Uterus (tissue), 4 donors: ENCODE results near the gene FAM120C. TPM values are rescaled to one million over a fixed set of nuclear protein-coding genes. Genes with fewer than 3 reads are reported as not detected.

Experiments used
- DNase-seq, 2 donors: peaks; one replicate each; pipeline ENCODE4 v3.0.0-alpha.2; 2019 to 2020
- H3K27ac ChIP-seq, 2 donors: fragments of 200-600 bp; sonication (generic); 1 replicate in 1 of 2; 2 replicates in 1 of 2; pipeline ENCODE4 v1.5.1; 2016 to 2018
- H3K27me3 ChIP-seq, 2 donors: fragments of 200-600 bp; sonication (generic); one replicate each; pipeline ENCODE4 v1.5.1; 2018 to 2019; ENCODE audit warnings: control low read depth in 1 of 2
- H3K36me3 ChIP-seq, 2 donors: fragments of 200-600 bp; sonication (generic); one replicate each; pipeline ENCODE4 v1.5.1; 2019; ENCODE audit warnings: control low read depth in 1 of 2
- H3K4me1 ChIP-seq, 2 donors: fragments of 200-600 bp; sonication (generic); one replicate each; pipeline ENCODE4 v1.5.1; 2018 to 2019; ENCODE audit warnings: control low read depth in 1 of 2
- H3K4me3 ChIP-seq, 2 donors: fragments of 200-600 bp; sonication (generic); 1 replicate in 1 of 2; 2 replicates in 1 of 2; pipeline ENCODE4 v1.5.1; 2018 to 2019; ENCODE audit warnings: mild to moderate bottlenecking in 1 of 2
- H3K9me3 ChIP-seq, 2 donors: fragments of 200-600 bp; sonication (generic); one replicate each; pipeline ENCODE4 v1.5.1; 2019; ENCODE audit warnings: control low read depth in 1 of 2
- CTCF ChIP-seq, 4 experiments: fragments of 200-600 bp in 2 of 4; fragments of 450-650 bp in 2 of 4; sonication (generic) in 2 of 4; IDR thresholded peaks; one replicate each; pipeline ENCODE4 v1.5.1; 2016 to 2019; ENCODE audit warnings: antibody characterized with exemption in 4 of 4, mild to moderate bottlenecking in 2 of 4, moderate library complexity in 1 of 4
- POLR2A ChIP-seq, 2 donors: fragments of 450-650 bp; IDR thresholded peaks; one replicate each; pipeline ENCODE4 v1.6.1; 2016; ENCODE audit warnings: antibody characterized with exemption in 2 of 2, mild to moderate bottlenecking in 1 of 2, moderate library complexity in 1 of 2
- intact Hi-C: fragments of 100-400 bp; cut with DNase I; formaldehyde crosslinking; loops from one replicate; pipeline ENCODE4 v1.15.1; 2023; ENCODE audit warnings: low total_unique reads
- total RNA-seq, 4 donors: library from RNA; depleted of rRNA in 3 of 4; stranded (reverse); fragments of >200 nt in 3 of 4; gene quantifications; one replicate each; pipeline versions ENCODE4 v1.1.0 to v1.2.4, GENCODE V29; 2014 to 2023
- donor health status: DM: yes; HTN: yes; CAD: no.

The FAM120C gene
- total RNA-seq, 4 donors from 2014 or later = 2.6 to 19.4 (median 10.7) TPM

- no peaks in the 10 kb centered on the region for H3K36me3 ChIP-seq
- no peak overlapping the region for H3K4me3 ChIP-seq
- no peaks in the 10 kb centered on the region for H3K4me1 ChIP-seq
- TF ChIP-seq POLR2A (IDR thresholded peaks at IDR 0.05) (no peak), CTCF (IDR thresholded peaks at IDR 0.05) (no peak)
- no peak for DNase-seq
- H3K27me3 ChIP-seq = no peaks in the 10 kb centered on the region
- no peaks in the 10 kb centered on the region for H3K9me3 ChIP-seq
- intact Hi-C loops = no loop called here
- H3K27ac ChIP-seq = no peak overlapping the region
Observed at GRCh38 chrX:54134269-54134668, 48.8 kb downstream of the FAM120C start.

GRCh38 chrX:54116391-54116790, 66.7 kb downstream of the FAM120C start:
- H3K4me3 ChIP-seq = no peak overlapping the region
- intact Hi-C loops = loop anchor here (5.0 kb wide), 1 partner anchor 346 kb away; no protein-coding TSS in a partner anchor
- DNase-seq = no peak
- H3K27me3 ChIP-seq = no peaks in the 10 kb centered on the region
- H3K4me1 ChIP-seq = no peaks in the 10 kb centered on the region
- no peaks in the 10 kb centered on the region for H3K9me3 ChIP-seq
- TF ChIP-seq CTCF (IDR thresholded peaks at IDR 0.05) = no peak
- TF ChIP-seq POLR2A (IDR thresholded peaks at IDR 0.05) = no peak
- H3K27ac ChIP-seq = no peak overlapping the region
- no peaks in the 10 kb centered on the region for H3K36me3 ChIP-seq

GRCh38 chrX:54093571-54093970, 89.5 kb downstream of the FAM120C start:
- no peaks in the 10 kb centered on the region for H3K9me3 ChIP-seq
- no peak for DNase-seq
- TF ChIP-seq POLR2A (IDR thresholded peaks at IDR 0.05) (no peak), CTCF (IDR thresholded peaks at IDR 0.05) (no peak)
- H3K4me1 ChIP-seq = no peaks in the 10 kb centered on the region
- no peaks in the 10 kb centered on the region for H3K27me3 ChIP-seq
- no peak overlapping the region for H3K4me3 ChIP-seq
- H3K36me3 ChIP-seq = no peaks in the 10 kb centered on the region
- no peak overlapping the region for H3K27ac ChIP-seq
- intact Hi-C loops = no loop called here

GRCh38 chrX:54093159-54093558, 89.9 kb downstream of the FAM120C start:
- no peak overlapping the region for H3K27ac ChIP-seq
- no peak for TF ChIP-seq POLR2A (IDR thresholded peaks at IDR 0.05)
- no peak for TF ChIP-seq CTCF (IDR thresholded peaks at IDR 0.05)

GRCh38 chrX:54090880-54091279, 92.2 kb downstream of the FAM120C start:
- Histone ChIP-seq H3K9me3 (no peaks in the 10 kb centered on the region), H3K4me1 (no peaks in the 10 kb centered on the region), H3K27ac (no peak overlapping the region), H3K4me3 (no peak overlapping the region), H3K36me3 (no peaks in the 10 kb centered on the region), H3K27me3 (no peaks in the 10 kb centered on the region)
- no peak for DNase-seq
- no peak for TF ChIP-seq POLR2A (IDR thresholded peaks at IDR 0.05)
- no peak for TF ChIP-seq CTCF (IDR thresholded peaks at IDR 0.05)
- intact Hi-C loops = no loop called here

More at GRCh38 chrX:54093159-54093558, 89.9 kb downstream of the FAM120C start:
- intact Hi-C loops = no loop called here
- no peaks in the 10 kb centered on the region for H3K27me3 ChIP-seq
- no peaks in the 10 kb centered on the region for H3K9me3 ChIP-seq
- H3K4me1 ChIP-seq = no peaks in the 10 kb centered on the region
- H3K36me3 ChIP-seq = no peaks in the 10 kb centered on the region
- H3K4me3 ChIP-seq = no peak overlapping the region
- DNase-seq = no peak
